GM20000 (cell line): ENCODE data around the gene CBLN3.
"Not testable (repeated sequence)": the region's sequence is repeated elsewhere in the genome, so short reads cannot be mapped to it uniquely, and the experiment has no call there.

Source experiments
- DNase-seq: peaks from one replicate; pipeline ENCODE4 v3.0.0; 2012; ENCODE audit warnings: low spot score
- TF ChIP-seq, protein P1 (sequence below): IDR thresholded peaks from 2 replicates; pipeline ENCODE4 v1.5.1; 2012; ENCODE audit warnings: mild to moderate bottlenecking, control low read depth; ENCODE audit errors: extremely low read depth, missing control alignments

Gene CBLN3

GRCh38 chr14:24429395-24430142, at the start of gene CBLN3, which contains the start of gene KHNYN:
Gene CBLN3, minus strand, starts transcription at chr14:24429668. Its CDS starts 614 bp downstream, at chr14:24429054.
Gene KHNYN, plus strand, starts transcription at chr14:24429954. Its CDS starts 777 bp downstream, at chr14:24430731.
- DNase-seq = peak; percentile 98
- TF ChIP-seq, protein P1, sequence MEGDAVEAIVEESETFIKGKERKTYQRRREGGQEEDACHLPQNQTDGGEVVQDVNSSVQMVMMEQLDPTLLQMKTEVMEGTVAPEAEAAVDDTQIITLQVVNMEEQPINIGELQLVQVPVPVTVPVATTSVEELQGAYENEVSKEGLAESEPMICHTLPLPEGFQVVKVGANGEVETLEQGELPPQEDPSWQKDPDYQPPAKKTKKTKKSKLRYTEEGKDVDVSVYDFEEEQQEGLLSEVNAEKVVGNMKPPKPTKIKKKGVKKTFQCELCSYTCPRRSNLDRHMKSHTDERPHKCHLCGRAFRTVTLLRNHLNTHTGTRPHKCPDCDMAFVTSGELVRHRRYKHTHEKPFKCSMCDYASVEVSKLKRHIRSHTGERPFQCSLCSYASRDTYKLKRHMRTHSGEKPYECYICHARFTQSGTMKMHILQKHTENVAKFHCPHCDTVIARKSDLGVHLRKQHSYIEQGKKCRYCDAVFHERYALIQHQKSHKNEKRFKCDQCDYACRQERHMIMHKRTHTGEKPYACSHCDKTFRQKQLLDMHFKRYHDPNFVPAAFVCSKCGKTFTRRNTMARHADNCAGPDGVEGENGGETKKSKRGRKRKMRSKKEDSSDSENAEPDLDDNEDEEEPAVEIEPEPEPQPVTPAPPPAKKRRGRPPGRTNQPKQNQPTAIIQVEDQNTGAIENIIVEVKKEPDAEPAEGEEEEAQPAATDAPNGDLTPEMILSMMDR = no peak

GRCh38 chr14:24475261-24475660, 45.8 kb upstream of the CBLN3 start:
- TF ChIP-seq, protein P1 = no peak
- no peak for DNase-seq

- TF ChIP-seq, protein P1 = no peak
- no peak for DNase-seq
These were observed 43.7 kb upstream of the CBLN3 start for GRCh38 chr14:24473211-24473610.

GRCh38 chr14:24470450-24470849, 41.0 kb upstream of the CBLN3 start:
- DNase-seq = not testable (repeated sequence)

- DNase-seq = no peak
- TF ChIP-seq, protein P1 = no peak
These were observed 36.3 kb upstream of the CBLN3 start for GRCh38 chr14:24465805-24466204.

DNA sequence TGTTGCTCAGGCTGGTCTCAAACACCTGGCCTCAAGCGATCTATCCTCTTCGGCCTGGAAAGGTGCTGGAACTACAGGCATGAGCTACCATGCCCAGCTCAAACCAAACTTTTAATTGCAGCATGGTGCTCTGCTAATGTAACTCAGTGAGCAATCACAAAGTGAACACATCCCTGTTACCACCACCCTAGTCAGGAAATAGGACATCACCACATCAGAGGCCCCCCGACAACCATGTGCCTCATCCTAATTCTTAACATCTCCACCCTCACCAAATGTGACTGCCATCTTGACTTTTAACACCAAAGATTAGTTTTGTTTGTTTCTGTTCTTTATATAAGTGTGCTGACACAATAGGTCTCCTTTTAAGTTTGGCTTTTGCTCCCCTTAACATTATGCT, 35.9 kb upstream of the CBLN3 start:
- DNase-seq = no peak
- TF ChIP-seq, protein P1 = no peak

GRCh38 chr14:24463884-24464785, 34.7 kb upstream of the CBLN3 start:
- TF ChIP-seq, protein P1 = no peak
- no peak for DNase-seq
